ENCODE results near the gene ADAMTS8. TPM values are rescaled to one million over a fixed set of nuclear protein-coding genes. Genes with fewer than 3 reads are reported as not detected.

Gene ADAMTS8
- total RNA-seq, 1 experiment from 2014 or later: not detected

DNA sequence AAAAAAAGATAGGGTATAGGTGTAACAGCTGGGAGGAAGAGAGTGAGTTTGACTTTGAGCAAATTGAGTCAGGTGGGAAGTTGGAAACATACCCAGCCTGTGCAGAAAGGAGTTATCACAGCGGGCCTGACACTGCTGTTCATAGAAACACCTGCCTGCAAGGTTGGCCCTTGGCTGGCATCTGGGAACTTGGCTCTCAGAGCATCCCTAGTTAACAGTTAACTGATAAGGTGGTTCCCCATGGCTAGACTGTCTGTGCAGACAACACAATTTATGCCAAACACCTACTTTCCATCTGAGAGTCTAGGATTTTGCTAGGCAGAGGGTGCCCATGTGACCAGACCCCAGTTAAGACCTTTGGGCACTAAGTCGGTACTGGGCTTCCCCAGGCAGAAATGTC is 31.4 kb downstream of the ADAMTS8 start:
- H3K9me3 ChIP-seq (ENCODE audit: low read length): no peaks in the 10 kb centered on the region
- no peak overlapping the region for H3K4me3 ChIP-seq (ENCODE audit: low read length)
- H3K4me1 ChIP-seq (ENCODE audit: insufficient read depth, low read length): no peaks in the 10 kb centered on the region
- TF ChIP-seq EZH2phosphoT487 (IDR thresholded peaks at IDR 0.05; ENCODE audit: borderline replicate concordance, low read length): no peak
- TF ChIP-seq, protein P1, sequence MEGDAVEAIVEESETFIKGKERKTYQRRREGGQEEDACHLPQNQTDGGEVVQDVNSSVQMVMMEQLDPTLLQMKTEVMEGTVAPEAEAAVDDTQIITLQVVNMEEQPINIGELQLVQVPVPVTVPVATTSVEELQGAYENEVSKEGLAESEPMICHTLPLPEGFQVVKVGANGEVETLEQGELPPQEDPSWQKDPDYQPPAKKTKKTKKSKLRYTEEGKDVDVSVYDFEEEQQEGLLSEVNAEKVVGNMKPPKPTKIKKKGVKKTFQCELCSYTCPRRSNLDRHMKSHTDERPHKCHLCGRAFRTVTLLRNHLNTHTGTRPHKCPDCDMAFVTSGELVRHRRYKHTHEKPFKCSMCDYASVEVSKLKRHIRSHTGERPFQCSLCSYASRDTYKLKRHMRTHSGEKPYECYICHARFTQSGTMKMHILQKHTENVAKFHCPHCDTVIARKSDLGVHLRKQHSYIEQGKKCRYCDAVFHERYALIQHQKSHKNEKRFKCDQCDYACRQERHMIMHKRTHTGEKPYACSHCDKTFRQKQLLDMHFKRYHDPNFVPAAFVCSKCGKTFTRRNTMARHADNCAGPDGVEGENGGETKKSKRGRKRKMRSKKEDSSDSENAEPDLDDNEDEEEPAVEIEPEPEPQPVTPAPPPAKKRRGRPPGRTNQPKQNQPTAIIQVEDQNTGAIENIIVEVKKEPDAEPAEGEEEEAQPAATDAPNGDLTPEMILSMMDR (conservative IDR thresholded peaks at IDR 0.05; ENCODE audit: low read depth, low read length): no peak
- no peak for TF ChIP-seq EZH2 (IDR thresholded peaks at IDR 0.05; ENCODE audit: low read length, unreplicated experiment)
- CTCF ChIA-PET: no interaction called here
- no peak overlapping the region for H3K4me2 ChIP-seq (ENCODE audit: low read length)
- H3K27me3 ChIP-seq (ENCODE audit: low read length): peaks cover 18% of the 10 kb centered on the region; the same call in 1 of the 2 replicates
- H3K9me2 ChIP-seq (replicated peaks; ENCODE audit: low read length): no peaks in the 10 kb centered on the region
- intact Hi-C loops (cut with micrococcal nuclease): no loop called here
- BruUV-seq (replicated peaks): no TSS peak
- H3K36me3 ChIP-seq (ENCODE audit: low read depth, low read length): no peaks in the 10 kb centered on the region
- no peak overlapping the region for H2AFZ ChIP-seq (ENCODE audit: low read length)
- POLR2A ChIA-PET (ENCODE audit: unreplicated experiment): no interaction called here
- H3K9ac ChIP-seq (ENCODE audit: low read length): no peak overlapping the region
- no peak overlapping the region for H3K27ac ChIP-seq (ENCODE audit: low read length)
- no peaks in the 10 kb centered on the region for H3K79me2 ChIP-seq (ENCODE audit: low read length)
- DNase-seq (no peak), ATAC-seq (no peak)
- H3F3A ChIP-seq (ENCODE audit: low read length, unreplicated experiment): no peaks in the 10 kb centered on the region
- no peaks in the 10 kb centered on the region for H4K20me1 ChIP-seq (ENCODE audit: low read length)

DNA sequence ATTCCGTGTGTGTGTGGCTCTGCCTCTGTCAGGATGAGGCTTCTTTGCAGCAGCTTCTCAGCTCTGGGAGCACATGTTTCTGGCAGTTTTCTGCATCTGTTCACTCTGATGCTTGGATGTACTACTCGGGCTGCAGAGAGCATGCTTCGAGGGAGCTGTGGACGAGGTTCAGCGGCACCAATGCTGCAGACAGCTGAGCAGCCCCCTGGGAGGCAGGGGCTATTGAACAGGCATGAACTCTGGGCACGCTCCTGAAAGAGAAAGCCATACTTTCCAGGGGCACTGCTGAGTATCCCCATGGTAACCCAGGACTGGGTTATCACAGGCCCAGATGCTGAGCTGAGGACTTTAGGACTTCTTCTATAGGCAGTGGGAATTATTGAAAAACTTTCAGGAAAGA is 33.8 kb downstream of the ADAMTS8 start:
- ChIA-PET POLR2A (ENCODE audit: unreplicated experiment) (no interaction called here), CTCF (interaction anchor here (0.6 kb wide), 1 partner anchor 467 kb away, joined by 3 read pairs; no protein-coding TSS in a partner anchor)
- Histone ChIP-seq H3K9ac (ENCODE audit: low read length) (no peak overlapping the region), H3K4me1 (ENCODE audit: insufficient read depth, low read length) (peaks cover 9% of the 10 kb centered on the region), H3K27ac (ENCODE audit: low read length) (no peak overlapping the region), H2AFZ (ENCODE audit: low read length) (no peak overlapping the region), H3K9me2 (replicated peaks; ENCODE audit: low read length) (no peaks in the 10 kb centered on the region), H3K79me2 (ENCODE audit: low read length) (no peaks in the 10 kb centered on the region), H3K36me3 (ENCODE audit: low read depth, low read length) (no peaks in the 10 kb centered on the region), H3K27me3 (ENCODE audit: low read length) (peaks cover 14% of the 10 kb centered on the region; the same call in 1 of the 2 replicates), H3K4me3 (ENCODE audit: low read length) (no peak overlapping the region), H3F3A (ENCODE audit: low read length, unreplicated experiment) (no peaks in the 10 kb centered on the region), H4K20me1 (ENCODE audit: low read length) (no peaks in the 10 kb centered on the region), H3K9me3 (ENCODE audit: low read length) (no peaks in the 10 kb centered on the region), H3K4me2 (ENCODE audit: low read length) (no peak overlapping the region)
- no peak for DNase-seq
- BruUV-seq (replicated peaks): no TSS peak
- intact Hi-C loops (cut with micrococcal nuclease): loop anchor here (5.0 kb wide), 1 partner anchor 82 kb away; the partner anchor contains the start of gene ZBTB44
- ATAC-seq: no peak
- TF ChIP-seq EZH2phosphoT487 (IDR thresholded peaks at IDR 0.05; ENCODE audit: borderline replicate concordance, low read length) (no peak), EZH2 (IDR thresholded peaks at IDR 0.05; ENCODE audit: low read length, unreplicated experiment) (no peak)
- TF ChIP-seq, protein P1 (conservative IDR thresholded peaks at IDR 0.05; ENCODE audit: low read depth, low read length): no peak

DNA sequence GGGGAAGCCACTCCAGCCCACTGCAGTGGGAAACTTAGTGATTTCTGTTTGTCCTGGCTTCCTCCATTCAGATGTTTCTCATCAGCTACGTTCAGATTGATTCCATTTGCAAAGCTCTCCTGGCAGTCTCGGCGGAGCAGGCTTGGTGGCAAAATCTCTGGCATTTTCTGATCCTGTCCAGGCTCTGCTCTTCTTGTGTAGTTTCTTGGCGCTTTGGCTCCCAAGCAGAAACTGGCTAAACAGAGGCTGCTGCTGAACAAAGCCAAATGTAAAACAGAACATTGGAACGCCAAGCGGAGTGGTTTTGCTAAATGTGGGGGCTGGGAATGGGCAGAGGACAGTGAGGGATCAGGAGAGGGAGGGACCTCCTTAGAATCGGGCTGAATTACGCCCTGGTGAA is 36.7 kb downstream of the ADAMTS8 start:
- Histone ChIP-seq H3K9ac (ENCODE audit: low read length) (no peak overlapping the region), H3K4me3 (ENCODE audit: low read length) (no peak overlapping the region), H3K4me2 (ENCODE audit: low read length) (no peak overlapping the region), H3K36me3 (ENCODE audit: low read depth, low read length) (no peaks in the 10 kb centered on the region), H3K4me1 (ENCODE audit: insufficient read depth, low read length) (peaks cover 10% of the 10 kb centered on the region), H4K20me1 (ENCODE audit: low read length) (no peaks in the 10 kb centered on the region), H3K27ac (ENCODE audit: low read length) (no peak overlapping the region), H2AFZ (ENCODE audit: low read length) (no peak overlapping the region), H3K9me3 (ENCODE audit: low read length) (no peaks in the 10 kb centered on the region), H3K27me3 (ENCODE audit: low read length) (0 out of 2 replicates have a peak, but pooled peaks cover 9% of the 10 kb centered on the region), H3F3A (ENCODE audit: low read length, unreplicated experiment) (no peaks in the 10 kb centered on the region), H3K79me2 (ENCODE audit: low read length) (no peaks in the 10 kb centered on the region), H3K9me2 (replicated peaks; ENCODE audit: low read length) (no peaks in the 10 kb centered on the region)
- ATAC-seq (no peak), DNase-seq (no peak)
- ChIA-PET CTCF (no interaction called here), POLR2A (ENCODE audit: unreplicated experiment) (no interaction called here)
- BruUV-seq (replicated peaks): no TSS peak
- intact Hi-C loops (cut with micrococcal nuclease): loop anchor here (5.0 kb wide), 1 partner anchor 79 kb away; the partner anchor contains the start of gene ZBTB44
- TF ChIP-seq, protein P1 (conservative IDR thresholded peaks at IDR 0.05; ENCODE audit: low read depth, low read length): no peak
- TF ChIP-seq EZH2phosphoT487 (IDR thresholded peaks at IDR 0.05; ENCODE audit: borderline replicate concordance, low read length) (no peak), EZH2 (IDR thresholded peaks at IDR 0.05; ENCODE audit: low read length, unreplicated experiment) (no peak)

Data from PC-3 (cell line).